Measurements from ENCODE around the gene FBXL20. TPM values are rescaled to one million over a fixed set of nuclear protein-coding genes. Genes with fewer than 3 reads are reported as not detected.
"Not testable (repeated sequence)": the region's sequence is repeated elsewhere in the genome, so short reads cannot be mapped to it uniquely, and the experiment has no call there.

Gene FBXL20
- total RNA-seq, 1 donor from 2014 or later, result 28.0 TPM

GRCh38 chr17:39380144-39380543, 21.3 kb downstream of the FBXL20 start:
- Mint-ChIP-seq H3K36me3 (ENCODE audit: unreplicated experiment) (no peaks in the 10 kb centered on the region), H3K27me3 (ENCODE audit: unreplicated experiment) (no peaks in the 10 kb centered on the region), H3K4me3 (ENCODE audit: unreplicated experiment) (no peak overlapping the region), H3K4me1 (ENCODE audit: unreplicated experiment) (peaks cover 14% of the 10 kb centered on the region), H3K27ac (ENCODE audit: unreplicated experiment) (no peak overlapping the region), H3K9me3 (ENCODE audit: unreplicated experiment) (no peaks in the 10 kb centered on the region)
- no peak for DNase-seq (ENCODE audit: extremely low spot score, unreplicated experiment)
- no peak for TF ChIP-seq CTCF (IDR thresholded peaks at IDR 0.05)

- H3K4me1 Mint-ChIP-seq (ENCODE audit: unreplicated experiment), result peaks cover 14% of the 10 kb centered on the region
- no peak for DNase-seq (ENCODE audit: extremely low spot score, unreplicated experiment)
- H3K9me3 Mint-ChIP-seq (ENCODE audit: unreplicated experiment), result no peaks in the 10 kb centered on the region
- no peaks in the 10 kb centered on the region for H3K27me3 Mint-ChIP-seq (ENCODE audit: unreplicated experiment)
- H3K27ac Mint-ChIP-seq (ENCODE audit: unreplicated experiment), result no peak overlapping the region
- H3K36me3 Mint-ChIP-seq (ENCODE audit: unreplicated experiment), result no peaks in the 10 kb centered on the region
- H3K4me3 Mint-ChIP-seq (ENCODE audit: unreplicated experiment), result no peak overlapping the region
- no peak for TF ChIP-seq CTCF (IDR thresholded peaks at IDR 0.05)
Measured at GRCh38 chr17:39376434-39376833, 25.0 kb downstream of the FBXL20 start.

- H3K36me3 Mint-ChIP-seq (ENCODE audit: unreplicated experiment); H3K27me3 Mint-ChIP-seq (ENCODE audit: unreplicated experiment); H3K27ac Mint-ChIP-seq (ENCODE audit: unreplicated experiment); H3K9me3 Mint-ChIP-seq (ENCODE audit: unreplicated experiment); H3K4me3 Mint-ChIP-seq (ENCODE audit: unreplicated experiment); DNase-seq (ENCODE audit: extremely low spot score, unreplicated experiment): not testable (repeated sequence)
- peaks cover 19% of the 10 kb centered on the region for H3K4me1 Mint-ChIP-seq (ENCODE audit: unreplicated experiment)
Measured at GRCh38 chr17:39367805-39368204, 33.6 kb downstream of the FBXL20 start.

DNA sequence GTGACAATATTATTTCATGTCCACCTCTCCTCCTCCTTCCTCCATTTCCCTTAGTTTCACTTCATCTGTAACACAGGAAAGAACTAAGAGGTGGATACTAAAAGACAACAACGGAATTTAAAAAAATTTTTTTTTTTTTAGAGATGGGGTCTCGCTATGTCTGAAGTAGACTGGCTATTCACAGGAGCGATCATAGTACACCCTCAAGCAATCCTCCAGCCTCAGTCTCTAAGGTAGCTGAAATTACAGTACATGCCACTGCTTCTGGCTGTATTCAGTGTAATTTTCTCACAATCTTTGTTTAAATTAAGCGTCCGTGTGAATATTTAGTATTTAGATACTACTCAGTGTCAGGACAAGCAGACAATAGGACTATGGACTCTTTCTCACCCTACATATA, 35.6 kb downstream of the FBXL20 start:
- Mint-ChIP-seq H3K9me3 (ENCODE audit: unreplicated experiment) (no peaks in the 10 kb centered on the region), H3K27me3 (ENCODE audit: unreplicated experiment) (no peaks in the 10 kb centered on the region), H3K27ac (ENCODE audit: unreplicated experiment) (no peak overlapping the region), H3K4me1 (ENCODE audit: unreplicated experiment) (peaks cover 17% of the 10 kb centered on the region), H3K4me3 (ENCODE audit: unreplicated experiment) (no peak overlapping the region), H3K36me3 (ENCODE audit: unreplicated experiment) (peaks cover 3% of the 10 kb centered on the region)
- TF ChIP-seq CTCF (IDR thresholded peaks at IDR 0.05), result no peak
- no peak for DNase-seq (ENCODE audit: extremely low spot score, unreplicated experiment)

DNA sequence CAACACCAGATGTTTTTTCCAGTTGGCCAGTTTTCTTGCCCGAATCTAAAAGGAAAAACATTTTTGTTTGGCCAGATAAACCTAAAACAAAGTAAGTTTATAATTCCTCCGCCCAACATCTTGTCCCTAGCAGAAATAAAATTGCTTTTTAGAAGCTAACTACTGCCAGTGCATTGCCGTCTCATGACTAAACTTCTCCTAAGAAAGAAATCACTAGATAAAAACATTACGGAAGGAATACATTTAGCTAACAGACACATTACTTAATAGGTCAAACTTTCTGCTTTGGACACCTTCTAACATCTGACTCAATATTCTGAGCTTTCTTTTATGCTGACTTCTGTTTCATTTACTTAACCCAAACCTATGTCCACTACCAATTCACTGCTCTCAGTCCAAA, 36.2 kb downstream of the FBXL20 start:
- Mint-ChIP-seq H3K36me3 (ENCODE audit: unreplicated experiment) (peaks cover 3% of the 10 kb centered on the region), H3K4me1 (ENCODE audit: unreplicated experiment) (peaks cover 17% of the 10 kb centered on the region), H3K9me3 (ENCODE audit: unreplicated experiment) (no peaks in the 10 kb centered on the region), H3K4me3 (ENCODE audit: unreplicated experiment) (no peak overlapping the region), H3K27ac (ENCODE audit: unreplicated experiment) (peak overlapping the region; percentile 36), H3K27me3 (ENCODE audit: unreplicated experiment) (no peaks in the 10 kb centered on the region)
- no peak for DNase-seq (ENCODE audit: extremely low spot score, unreplicated experiment)
- TF ChIP-seq CTCF (IDR thresholded peaks at IDR 0.05), result no peak

Data from osteocyte (in vitro differentiated cells).